ENCODE results near the gene ST6GAL1. TPM values are rescaled to one million over a fixed set of nuclear protein-coding genes. Genes with fewer than 3 reads are reported as not detected.
A peak's percentile ranks its signal among the peaks of the same experiment; 100 is the strongest.

ST6GAL1 gene
- total and polyA plus RNA-seq, 2 of the 13 experiments (the other 11 are each of a cell fraction or from before 2014, with no cell fraction given), result 79.9 to 164 TPM

GRCh38 chr3:187039100-187039722 lies 108.9 kb downstream of the ST6GAL1 start (continued):
- TF ChIP-seq HNF1A (IDR thresholded peaks at IDR 0.05; ENCODE audit: low read depth) (no peak), HNF1A (CRISPR knock-in tag; IDR thresholded peaks at IDR 0.05; ENCODE audit: borderline replicate concordance) (0 out of 2 replicates have a peak, but pooled peaks have one; percentile 3), MXI1 (IDR thresholded peaks at IDR 0.05; ENCODE audit: borderline replicate concordance, low read depth, low read length) (peak; percentile 74; the same call in 1 of the 3 replicates), IRF2 (CRISPR knock-in tag; IDR thresholded peaks at IDR 0.05) (peak; percentile 53), SAP130 (CRISPR knock-in tag; IDR thresholded peaks at IDR 0.05; ENCODE audit: low read depth) (peak; percentile 94), SSRP1 (CRISPR knock-in tag; IDR thresholded peaks at IDR 0.05) (peak; percentile 80), ATF7-NPFF (CRISPR knock-in tag; IDR thresholded peaks at IDR 0.05; ENCODE audit: low read depth) (no peak), ZBTB43 (CRISPR knock-in tag; conservative IDR thresholded peaks at IDR 0.05) (no peak), EHMT2 (IDR thresholded peaks at IDR 0.05; ENCODE audit: borderline replicate concordance, low read depth, low read length) (no peak), ATF6 (CRISPR knock-in tag; conservative IDR thresholded peaks at IDR 0.05) (no peak), REST (IDR thresholded peaks at IDR 0.05; ENCODE audit: borderline replicate concordance in 1 of 2, low read depth in 1 of 2, low read length in 2 of 2) (no peak), EED (CRISPR knock-in tag; IDR thresholded peaks at IDR 0.05) (peak; percentile 44; the same call in 1 of the 2 replicates), NFIC (IDR thresholded peaks at IDR 0.05; ENCODE audit: low read length) (no peak), ZFP91 (CRISPR knock-in tag; IDR thresholded peaks at IDR 0.05; ENCODE audit: borderline replicate concordance) (peak; percentile 36; the same call in 1 of the 2 replicates), NR1H2 (CRISPR knock-in tag; IDR thresholded peaks at IDR 0.05; ENCODE audit: borderline replicate concordance, low read depth) (no peak), LCORL (IDR thresholded peaks at IDR 0.05) (no peak), LCORL (CRISPR knock-in tag; IDR thresholded peaks at IDR 0.05) (peak; percentile 64; the same call in 1 of the 2 replicates)

All from HepG2 (cell line).